GM12878 (cell line): ENCODE measurements around the gene IFITM5. TPM values are rescaled to one million over a fixed set of nuclear protein-coding genes. Genes with fewer than 3 reads are reported as not detected.

Experiments
- EGR1 ChIP-seq, 2 experiments: IDR thresholded peaks; 1 replicate in 1 of 2; 2 replicates in 1 of 2; pipeline ENCODE4 v1.6.1; 2011 to 2012; ENCODE audit warnings: low read depth in 2 of 2, low read length in 2 of 2, borderline replicate concordance in 1 of 2, mild to moderate bottlenecking in 1 of 2, moderate library complexity in 1 of 2
- KAT2A ChIP-seq: conservative IDR thresholded peaks from 2 replicates; pipeline ENCODE4 v1.6.1; 2011; ENCODE audit warnings: low read depth, low read length; ENCODE audit not compliant: control insufficient read depth
- NFIC ChIP-seq: IDR thresholded peaks from 2 replicates; pipeline ENCODE4 v1.6.1; 2012; ENCODE audit warnings: low read depth, mild to moderate bottlenecking, inconsistent platforms, low read length, moderate library complexity
- NFXL1 ChIP-seq: fragments of 450-650 bp; IDR thresholded peaks from 2 replicates; pipeline ENCODE4 v1.6.1; 2017; ENCODE audit warnings: antibody characterized with exemption, mild to moderate bottlenecking, borderline replicate concordance
- NFYB ChIP-seq: IDR thresholded peaks from 2 replicates; pipeline ENCODE4 v1.6.1; 2011; ENCODE audit warnings: low read depth, mild to moderate bottlenecking, low read length, improper control_type of control experiment, moderate library complexity; ENCODE audit not compliant: insufficient read depth
- POLR2AphosphoS2 ChIP-seq: IDR thresholded peaks from 2 replicates; pipeline ENCODE4 v1.6.1; 2011; ENCODE audit warnings: low read depth, mild to moderate bottlenecking, low read length, improper control_type of control experiment, moderate library complexity
- SMAD1 ChIP-seq: fragments of 450-650 bp; IDR thresholded peaks from 2 replicates; pipeline ENCODE4 v1.6.1; 2018; ENCODE audit warnings: mild to moderate bottlenecking, low read depth; ENCODE audit not compliant: partially characterized antibody
- SMAD5 ChIP-seq: IDR thresholded peaks from 2 replicates; pipeline ENCODE4 v1.6.1; 2016; ENCODE audit warnings: antibody characterized with exemption, low read depth
- TCF12 ChIP-seq: IDR thresholded peaks from 2 replicates; pipeline ENCODE4 v1.6.1; 2011; ENCODE audit warnings: low read depth, mild to moderate bottlenecking, low read length
- ZNF217 ChIP-seq: fragments of 450-650 bp; IDR thresholded peaks from 2 replicates; pipeline ENCODE4 v1.6.1; 2017; ENCODE audit warnings: antibody characterized with exemption, mild to moderate bottlenecking
- ZNF384 ChIP-seq: IDR thresholded peaks from 2 replicates; pipeline ENCODE4 v1.6.1; 2012; ENCODE audit warnings: low read depth, mild to moderate bottlenecking, low read length, improper control_type of control experiment, borderline replicate concordance
- polyA plus RNA-seq, 11 experiments: library from polyadenylated mRNA; depleted of rRNA in 4 of 11; unstranded in 6 of 11; stranded (reverse) in 5 of 11; fragments of >200 nt; fragmentation: Nextera tagmentation in 4 of 11; fragmentation: Illumina TruSeq in 1 of 11; extraction: Ambion mirVana in 4 of 11; extraction: Trizol in 1 of 11; gene quantifications; 1 replicate in 1 of 11; 2 replicates in 10 of 11; pipeline versions ENCODE4 v1.2.1 to v1.2.3, GENCODE V29; 2011 to 2016; ENCODE audit warnings: inconsistent platforms in 2 of 11, missing spikeins in 2 of 11, low read depth in 1 of 11
- total RNA-seq, 4 experiments: library from RNA; depleted of rRNA in 3 of 4; stranded (reverse); fragments of >200 nt in 3 of 4; fragmentation: Illumina TruSeq in 1 of 4; extraction: Trizol in 1 of 4; gene quantifications; 2 replicates each; pipeline versions ENCODE4 v1.2.1 to v1.2.3, GENCODE V29; 2013 to 2021
- TF ChIP-seq, protein P1 (sequence below): fragments of 450-650 bp; IDR thresholded peaks from 2 replicates; pipeline ENCODE4 v1.6.1; 2016; ENCODE audit warnings: mild to moderate bottlenecking, moderate library complexity, borderline replicate concordance
- TF ChIP-seq, protein P2 (sequence below): IDR thresholded peaks from 2 replicates; pipeline ENCODE4 v1.6.1; 2011; ENCODE audit warnings: low read depth, low read length, improper control_type of control experiment, borderline replicate concordance
- TF ChIP-seq, protein P3 (sequence below): IDR thresholded peaks from 2 replicates; pipeline ENCODE4 v1.6.1; 2012; ENCODE audit warnings: improper control_type of control experiment, low read depth, low read length; ENCODE audit not compliant: insufficient replicate concordance
- TF ChIP-seq, protein P4 (sequence below): IDR thresholded peaks from 2 replicates; pipeline ENCODE4 v1.6.1; 2011; ENCODE audit warnings: low read depth, mild to moderate bottlenecking, low read length, moderate library complexity, borderline replicate concordance; ENCODE audit errors: extremely low read depth
- TF ChIP-seq, protein P5 (sequence below): IDR thresholded peaks from 2 replicates; pipeline ENCODE4 v1.6.1; 2012; ENCODE audit warnings: low read depth, low read length, improper control_type of control experiment

Gene IFITM5
- total and polyA plus RNA-seq, 10 of the 15 experiments (the other 5 are each of a cell fraction or from before 2014, with no cell fraction given) = not detected

DNA sequence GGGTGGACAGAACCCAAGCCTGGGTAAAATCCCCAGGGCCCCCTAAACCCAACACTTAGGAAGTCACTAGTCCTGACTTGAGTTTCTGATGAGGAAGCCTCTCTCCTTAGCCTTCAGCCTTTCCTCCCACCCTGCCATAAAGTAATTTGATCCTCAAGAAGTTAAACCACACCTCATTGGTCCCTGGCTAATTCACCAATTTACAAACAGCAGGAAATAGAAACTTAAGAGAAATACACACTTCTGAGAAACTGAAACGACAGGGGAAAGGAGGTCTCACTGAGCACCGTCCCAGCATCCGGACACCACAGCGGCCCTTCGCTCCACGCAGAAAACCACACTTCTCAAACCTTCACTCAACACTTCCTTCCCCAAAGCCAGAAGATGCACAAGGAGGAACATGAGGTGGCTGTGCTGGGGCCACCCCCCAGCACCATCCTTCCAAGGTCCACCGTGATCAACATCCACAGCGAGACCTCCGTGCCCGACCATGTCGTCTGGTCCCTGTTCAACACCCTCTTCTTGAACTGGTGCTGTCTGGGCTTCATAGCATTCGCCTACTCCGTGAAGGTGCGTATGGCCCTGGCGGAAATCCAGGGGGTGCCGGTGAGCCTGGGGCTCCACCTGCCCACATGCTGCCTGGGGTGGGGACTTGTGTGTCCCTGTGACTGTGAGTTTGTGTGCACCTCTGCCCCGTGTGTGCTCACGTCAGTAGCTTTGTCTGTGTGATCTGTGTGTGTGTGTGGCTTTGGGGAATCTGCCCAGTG lies 14.6 kb upstream of the IFITM5 start, which contains the start of gene IFITM1 (continued):
- TF ChIP-seq, protein P1, sequence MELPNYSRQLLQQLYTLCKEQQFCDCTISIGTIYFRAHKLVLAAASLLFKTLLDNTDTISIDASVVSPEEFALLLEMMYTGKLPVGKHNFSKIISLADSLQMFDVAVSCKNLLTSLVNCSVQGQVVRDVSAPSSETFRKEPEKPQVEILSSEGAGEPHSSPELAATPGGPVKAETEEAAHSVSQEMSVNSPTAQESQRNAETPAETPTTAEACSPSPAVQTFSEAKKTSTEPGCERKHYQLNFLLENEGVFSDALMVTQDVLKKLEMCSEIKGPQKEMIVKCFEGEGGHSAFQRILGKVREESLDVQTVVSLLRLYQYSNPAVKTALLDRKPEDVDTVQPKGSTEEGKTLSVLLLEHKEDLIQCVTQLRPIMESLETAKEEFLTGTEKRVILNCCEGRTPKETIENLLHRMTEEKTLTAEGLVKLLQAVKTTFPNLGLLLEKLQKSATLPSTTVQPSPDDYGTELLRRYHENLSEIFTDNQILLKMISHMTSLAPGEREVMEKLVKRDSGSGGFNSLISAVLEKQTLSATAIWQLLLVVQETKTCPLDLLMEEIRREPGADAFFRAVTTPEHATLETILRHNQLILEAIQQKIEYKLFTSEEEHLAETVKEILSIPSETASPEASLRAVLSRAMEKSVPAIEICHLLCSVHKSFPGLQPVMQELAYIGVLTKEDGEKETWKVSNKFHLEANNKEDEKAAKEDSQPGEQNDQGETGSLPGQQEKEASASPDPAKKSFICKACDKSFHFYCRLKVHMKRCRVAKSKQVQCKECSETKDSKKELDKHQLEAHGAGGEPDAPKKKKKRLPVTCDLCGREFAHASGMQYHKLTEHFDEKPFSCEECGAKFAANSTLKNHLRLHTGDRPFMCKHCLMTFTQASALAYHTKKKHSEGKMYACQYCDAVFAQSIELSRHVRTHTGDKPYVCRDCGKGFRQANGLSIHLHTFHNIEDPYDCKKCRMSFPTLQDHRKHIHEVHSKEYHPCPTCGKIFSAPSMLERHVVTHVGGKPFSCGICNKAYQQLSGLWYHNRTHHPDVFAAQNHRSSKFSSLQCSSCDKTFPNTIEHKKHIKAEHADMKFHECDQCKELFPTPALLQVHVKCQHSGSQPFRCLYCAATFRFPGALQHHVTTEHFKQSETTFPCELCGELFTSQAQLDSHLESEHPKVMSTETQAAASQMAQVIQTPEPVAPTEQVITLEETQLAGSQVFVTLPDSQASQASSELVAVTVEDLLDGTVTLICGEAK = no peak
- TF ChIP-seq, protein P2, sequence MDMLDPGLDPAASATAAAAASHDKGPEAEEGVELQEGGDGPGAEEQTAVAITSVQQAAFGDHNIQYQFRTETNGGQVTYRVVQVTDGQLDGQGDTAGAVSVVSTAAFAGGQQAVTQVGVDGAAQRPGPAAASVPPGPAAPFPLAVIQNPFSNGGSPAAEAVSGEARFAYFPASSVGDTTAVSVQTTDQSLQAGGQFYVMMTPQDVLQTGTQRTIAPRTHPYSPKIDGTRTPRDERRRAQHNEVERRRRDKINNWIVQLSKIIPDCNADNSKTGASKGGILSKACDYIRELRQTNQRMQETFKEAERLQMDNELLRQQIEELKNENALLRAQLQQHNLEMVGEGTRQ = no peak; the same call in 1 of the 2 replicates
- TF ChIP-seq NFYB = peak; percentile 64; the same call in 1 of the 2 replicates
- no peak for TF ChIP-seq KAT2A
- no peak for TF ChIP-seq SMAD1
- peak in 1 of 2 experiments; percentile 52; a peak in 1 of 3 replicates for TF ChIP-seq EGR1 (IDR thresholded peaks at IDR 0.05; ENCODE audit: borderline replicate concordance in 1 of 2, low read depth in 2 of 2, low read length in 2 of 2)
- TF ChIP-seq, protein P3, sequence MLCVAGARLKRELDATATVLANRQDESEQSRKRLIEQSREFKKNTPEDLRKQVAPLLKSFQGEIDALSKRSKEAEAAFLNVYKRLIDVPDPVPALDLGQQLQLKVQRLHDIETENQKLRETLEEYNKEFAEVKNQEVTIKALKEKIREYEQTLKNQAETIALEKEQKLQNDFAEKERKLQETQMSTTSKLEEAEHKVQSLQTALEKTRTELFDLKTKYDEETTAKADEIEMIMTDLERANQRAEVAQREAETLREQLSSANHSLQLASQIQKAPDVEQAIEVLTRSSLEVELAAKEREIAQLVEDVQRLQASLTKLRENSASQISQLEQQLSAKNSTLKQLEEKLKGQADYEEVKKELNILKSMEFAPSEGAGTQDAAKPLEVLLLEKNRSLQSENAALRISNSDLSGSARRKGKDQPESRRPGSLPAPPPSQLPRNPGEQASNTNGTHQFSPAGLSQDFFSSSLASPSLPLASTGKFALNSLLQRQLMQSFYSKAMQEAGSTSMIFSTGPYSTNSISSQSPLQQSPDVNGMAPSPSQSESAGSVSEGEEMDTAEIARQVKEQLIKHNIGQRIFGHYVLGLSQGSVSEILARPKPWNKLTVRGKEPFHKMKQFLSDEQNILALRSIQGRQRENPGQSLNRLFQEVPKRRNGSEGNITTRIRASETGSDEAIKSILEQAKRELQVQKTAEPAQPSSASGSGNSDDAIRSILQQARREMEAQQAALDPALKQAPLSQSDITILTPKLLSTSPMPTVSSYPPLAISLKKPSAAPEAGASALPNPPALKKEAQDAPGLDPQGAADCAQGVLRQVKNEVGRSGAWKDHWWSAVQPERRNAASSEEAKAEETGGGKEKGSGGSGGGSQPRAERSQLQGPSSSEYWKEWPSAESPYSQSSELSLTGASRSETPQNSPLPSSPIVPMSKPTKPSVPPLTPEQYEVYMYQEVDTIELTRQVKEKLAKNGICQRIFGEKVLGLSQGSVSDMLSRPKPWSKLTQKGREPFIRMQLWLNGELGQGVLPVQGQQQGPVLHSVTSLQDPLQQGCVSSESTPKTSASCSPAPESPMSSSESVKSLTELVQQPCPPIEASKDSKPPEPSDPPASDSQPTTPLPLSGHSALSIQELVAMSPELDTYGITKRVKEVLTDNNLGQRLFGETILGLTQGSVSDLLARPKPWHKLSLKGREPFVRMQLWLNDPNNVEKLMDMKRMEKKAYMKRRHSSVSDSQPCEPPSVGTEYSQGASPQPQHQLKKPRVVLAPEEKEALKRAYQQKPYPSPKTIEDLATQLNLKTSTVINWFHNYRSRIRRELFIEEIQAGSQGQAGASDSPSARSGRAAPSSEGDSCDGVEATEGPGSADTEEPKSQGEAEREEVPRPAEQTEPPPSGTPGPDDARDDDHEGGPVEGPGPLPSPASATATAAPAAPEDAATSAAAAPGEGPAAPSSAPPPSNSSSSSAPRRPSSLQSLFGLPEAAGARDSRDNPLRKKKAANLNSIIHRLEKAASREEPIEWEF = no peak
- TF ChIP-seq TCF12 = no peak
- no peak; the same call in 1 of the 2 replicates for TF ChIP-seq POLR2AphosphoS2
- no peak for TF ChIP-seq NFXL1
- TF ChIP-seq SMAD5 = peak; percentile 76; the same call in 1 of the 2 replicates
- TF ChIP-seq ZNF384 = no peak
- TF ChIP-seq NFIC = no peak; the same call in 1 of the 2 replicates
- no peak for TF ChIP-seq ZNF217
- TF ChIP-seq, protein P4, sequence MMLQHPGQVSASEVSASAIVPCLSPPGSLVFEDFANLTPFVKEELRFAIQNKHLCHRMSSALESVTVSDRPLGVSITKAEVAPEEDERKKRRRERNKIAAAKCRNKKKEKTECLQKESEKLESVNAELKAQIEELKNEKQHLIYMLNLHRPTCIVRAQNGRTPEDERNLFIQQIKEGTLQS = no peak
- TF ChIP-seq, protein P5, sequence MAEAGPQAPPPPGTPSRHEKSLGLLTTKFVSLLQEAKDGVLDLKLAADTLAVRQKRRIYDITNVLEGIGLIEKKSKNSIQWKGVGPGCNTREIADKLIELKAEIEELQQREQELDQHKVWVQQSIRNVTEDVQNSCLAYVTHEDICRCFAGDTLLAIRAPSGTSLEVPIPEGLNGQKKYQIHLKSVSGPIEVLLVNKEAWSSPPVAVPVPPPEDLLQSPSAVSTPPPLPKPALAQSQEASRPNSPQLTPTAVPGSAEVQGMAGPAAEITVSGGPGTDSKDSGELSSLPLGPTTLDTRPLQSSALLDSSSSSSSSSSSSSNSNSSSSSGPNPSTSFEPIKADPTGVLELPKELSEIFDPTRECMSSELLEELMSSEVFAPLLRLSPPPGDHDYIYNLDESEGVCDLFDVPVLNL = no peak
